ENCODE results near the gene SLC49A3.

DNA sequence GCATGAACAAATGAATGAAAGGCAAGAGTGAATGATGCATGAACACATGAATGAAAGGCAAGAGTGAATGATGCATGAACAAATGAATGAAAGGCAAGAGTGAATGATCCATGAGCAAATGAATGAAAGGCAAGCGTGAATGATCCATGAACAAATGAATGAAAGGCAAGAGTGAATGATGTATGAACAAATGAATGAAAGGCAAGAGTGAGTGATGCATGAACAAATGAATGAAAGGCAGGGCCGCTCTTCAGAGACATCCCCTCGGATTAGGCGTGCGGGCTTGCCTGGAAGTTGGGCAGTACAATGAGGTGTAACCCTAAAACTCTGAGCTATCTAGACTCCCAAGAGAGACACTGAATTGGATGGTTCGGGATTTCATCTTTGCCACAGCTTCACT lies 20.4 kb upstream of the SLC49A3 start:
- TF ChIP-seq, protein P1, sequence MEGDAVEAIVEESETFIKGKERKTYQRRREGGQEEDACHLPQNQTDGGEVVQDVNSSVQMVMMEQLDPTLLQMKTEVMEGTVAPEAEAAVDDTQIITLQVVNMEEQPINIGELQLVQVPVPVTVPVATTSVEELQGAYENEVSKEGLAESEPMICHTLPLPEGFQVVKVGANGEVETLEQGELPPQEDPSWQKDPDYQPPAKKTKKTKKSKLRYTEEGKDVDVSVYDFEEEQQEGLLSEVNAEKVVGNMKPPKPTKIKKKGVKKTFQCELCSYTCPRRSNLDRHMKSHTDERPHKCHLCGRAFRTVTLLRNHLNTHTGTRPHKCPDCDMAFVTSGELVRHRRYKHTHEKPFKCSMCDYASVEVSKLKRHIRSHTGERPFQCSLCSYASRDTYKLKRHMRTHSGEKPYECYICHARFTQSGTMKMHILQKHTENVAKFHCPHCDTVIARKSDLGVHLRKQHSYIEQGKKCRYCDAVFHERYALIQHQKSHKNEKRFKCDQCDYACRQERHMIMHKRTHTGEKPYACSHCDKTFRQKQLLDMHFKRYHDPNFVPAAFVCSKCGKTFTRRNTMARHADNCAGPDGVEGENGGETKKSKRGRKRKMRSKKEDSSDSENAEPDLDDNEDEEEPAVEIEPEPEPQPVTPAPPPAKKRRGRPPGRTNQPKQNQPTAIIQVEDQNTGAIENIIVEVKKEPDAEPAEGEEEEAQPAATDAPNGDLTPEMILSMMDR (IDR thresholded peaks at IDR 0.05; ENCODE audit: insufficient read depth, low read depth, low read length) = no peak
- no peak for TF ChIP-seq EZH2 (IDR thresholded peaks at IDR 0.05; ENCODE audit: insufficient read depth, low read length)
